ENCODE data around the gene CYSLTR2.

DNA sequence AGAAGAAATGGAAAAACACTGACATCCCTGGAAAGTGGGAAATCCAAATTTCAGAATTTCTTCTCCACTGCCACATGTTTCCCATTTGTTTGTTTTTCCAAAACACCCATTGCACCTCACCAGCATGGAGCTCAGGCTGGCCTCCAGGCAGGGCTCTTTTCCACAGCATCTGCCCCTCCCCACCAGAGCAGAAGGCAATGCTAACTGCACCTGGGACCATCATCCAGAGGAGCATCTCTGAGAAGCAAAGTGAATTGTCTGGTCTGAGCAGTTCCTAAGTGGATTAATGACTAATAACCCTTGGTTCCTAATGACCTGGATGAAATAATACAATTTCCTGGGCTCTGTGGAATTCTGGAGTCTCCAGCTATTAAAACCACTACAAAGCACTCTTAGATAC is 8.8 kb upstream of the CYSLTR2 start:
- TF ChIP-seq, protein P1, sequence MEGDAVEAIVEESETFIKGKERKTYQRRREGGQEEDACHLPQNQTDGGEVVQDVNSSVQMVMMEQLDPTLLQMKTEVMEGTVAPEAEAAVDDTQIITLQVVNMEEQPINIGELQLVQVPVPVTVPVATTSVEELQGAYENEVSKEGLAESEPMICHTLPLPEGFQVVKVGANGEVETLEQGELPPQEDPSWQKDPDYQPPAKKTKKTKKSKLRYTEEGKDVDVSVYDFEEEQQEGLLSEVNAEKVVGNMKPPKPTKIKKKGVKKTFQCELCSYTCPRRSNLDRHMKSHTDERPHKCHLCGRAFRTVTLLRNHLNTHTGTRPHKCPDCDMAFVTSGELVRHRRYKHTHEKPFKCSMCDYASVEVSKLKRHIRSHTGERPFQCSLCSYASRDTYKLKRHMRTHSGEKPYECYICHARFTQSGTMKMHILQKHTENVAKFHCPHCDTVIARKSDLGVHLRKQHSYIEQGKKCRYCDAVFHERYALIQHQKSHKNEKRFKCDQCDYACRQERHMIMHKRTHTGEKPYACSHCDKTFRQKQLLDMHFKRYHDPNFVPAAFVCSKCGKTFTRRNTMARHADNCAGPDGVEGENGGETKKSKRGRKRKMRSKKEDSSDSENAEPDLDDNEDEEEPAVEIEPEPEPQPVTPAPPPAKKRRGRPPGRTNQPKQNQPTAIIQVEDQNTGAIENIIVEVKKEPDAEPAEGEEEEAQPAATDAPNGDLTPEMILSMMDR (IDR thresholded peaks at IDR 0.05) = no peak
- TF ChIP-seq POLR2A (IDR thresholded peaks at IDR 0.05) = no peak

All from transverse colon (tissue), 3 donors.